ENCODE data around the gene ZNF626. TPM values are rescaled to one million over a fixed set of nuclear protein-coding genes. Genes with fewer than 3 reads are reported as not detected.
A peak's percentile ranks its signal among the peaks of the same experiment; 100 is the strongest.

Gene ZNF626
- total RNA-seq (2012; rRNA removed) = 3.2 and 5.3 TPM in 2 replicates
- polyA plus RNA-seq (2012; rRNA removed) = 0.90 and 1.6 TPM in 2 replicates
- 0.19 and 0.34 TPM in 2 replicates for polyA plus RNA-seq (2012; cell fraction: cytosol; rRNA removed)
- 0.15 and 1.2 TPM in 2 replicates for polyA plus RNA-seq (2012; cell fraction: nucleus; rRNA removed; ENCODE audit: low replicate concordance)
- Bru-seq, nascent RNA = percentile 61 among the genes with signal in this experiment
- percentile 72 among the genes with signal in this experiment for BruChase-seq, experiment 1, labeled RNA remaining after a 6-hour chase
- BruChase-seq, experiment 2, labeled RNA remaining after a 2-hour chase = percentile 81 among the genes with signal in this experiment
- long read RNA-seq, transcript ZNF626-201 (4 exons, 1,123 nt) = major isoform, 8 of 11 reads
- long read RNA-seq, partial matches to known transcripts = 0 of 11 reads
- long read RNA-seq, other reads (novel, unspliced or antisense) = 3 of 11 reads

DNA sequence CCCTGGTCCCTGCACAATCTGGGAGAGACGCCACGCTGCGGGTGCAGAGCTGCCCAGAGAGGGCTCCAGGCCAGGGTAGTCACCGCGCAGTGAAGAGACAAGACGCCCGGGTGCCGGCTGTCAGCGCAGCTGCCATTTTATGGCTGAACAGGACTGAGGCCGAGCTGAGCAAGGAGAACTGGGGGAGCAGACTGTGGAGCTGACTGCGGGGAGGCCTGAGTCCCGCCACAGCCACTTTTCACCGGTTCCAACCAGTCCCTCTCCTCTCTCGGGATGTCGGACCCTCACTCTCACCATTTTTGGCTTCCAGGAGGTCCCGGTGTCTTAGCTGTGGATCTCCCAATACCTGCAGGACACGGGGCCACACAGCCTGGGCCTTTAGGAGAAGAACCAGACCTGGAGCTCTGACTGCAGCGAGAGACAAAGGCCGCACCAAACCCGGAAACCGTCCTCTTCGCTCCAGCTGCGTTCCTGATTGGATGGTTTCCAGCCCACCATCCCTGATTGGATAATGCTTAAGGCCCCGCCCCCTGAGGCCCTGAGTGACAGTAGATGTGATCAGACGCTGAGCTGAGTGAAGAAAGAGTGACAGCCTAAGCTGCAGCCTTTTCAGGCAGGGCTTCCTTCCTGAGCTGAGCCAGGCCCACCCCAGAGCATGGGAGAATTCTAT, at the start of gene ZNF626:
Gene ZNF626, minus strand, starts transcription at position 422 of the 670 bp plus-strand sequence. Its CDS starts 125 bp downstream, at position 297.
- no TSS peak for BruUV-seq (replicated peaks)
- Histone ChIP-seq H3K36me3 (ENCODE audit: control insufficient read depth, insufficient read depth, low read length) (peaks cover 19% of the 10 kb centered on the region), H3K14ac (replicated peaks; ENCODE audit: low read depth, low read length) (0 out of 2 replicates have a peak within 1 kb of the TSS, but pooled peaks have one; percentile 75), H3K9me1 (ENCODE audit: insufficient read depth, low read length) (no peaks in the 10 kb centered on the region), H3K27ac (ENCODE audit: insufficient read depth, low read length) (peak within 1 kb of the TSS; percentile 90), H3K4ac (ENCODE audit: low read depth, low read length) (peak within 1 kb of the TSS; percentile 91), H3K56ac (ENCODE audit: extremely low read depth, insufficient read depth, low read length) (no peak within 1 kb of the TSS), H3K4me2 (ENCODE audit: low read depth, low read length) (peak within 1 kb of the TSS; percentile 38), H2BK15ac (ENCODE audit: low read depth, low read length) (no peak within 1 kb of the TSS), H4K8ac (ENCODE audit: low read depth in 2 of 2, low read length in 2 of 2) (peak within 1 kb of the TSS; percentile 69 to 84), H2BK120ac (ENCODE audit: low read depth, low read length) (no peak within 1 kb of the TSS), H3K27me3 (ENCODE audit: control insufficient read depth, insufficient read depth, low read length) (no peaks in the 10 kb centered on the region), H2AK5ac (ENCODE audit: low read depth, low read length) (no peak within 1 kb of the TSS), H3K79me1 (ENCODE audit: low read depth in 1 of 2, low read length in 2 of 2) (no peaks in the 10 kb centered on the region), H3K23ac (ENCODE audit: low read depth, low read length) (no peak within 1 kb of the TSS), H3K9ac (ENCODE audit: low read depth, low read length) (peak within 1 kb of the TSS; percentile 93), H4K91ac (ENCODE audit: insufficient read depth, low read depth, low read length) (peak within 1 kb of the TSS; percentile 63; the same call in 1 of the 2 replicates), H2AFZ (replicated peaks; ENCODE audit: low read length, poor library complexity) (peak within 1 kb of the TSS; percentile 91), H3K18ac (ENCODE audit: low read depth, low read length) (peak within 1 kb of the TSS; percentile 48; the same call in 1 of the 2 replicates), H4K5ac (ENCODE audit: low read depth, low read length) (peak within 1 kb of the TSS; percentile 94), H3K9me3 (ENCODE audit: control insufficient read depth, insufficient read depth, low read length) (peaks cover 39% of the 10 kb centered on the region), H4K20me1 (ENCODE audit: insufficient read depth, low read length) (no peaks in the 10 kb centered on the region), H3K4me3 (ENCODE audit: insufficient read depth, low read depth, low read length) (peak within 1 kb of the TSS; percentile 92), H2AK9ac (replicated peaks; ENCODE audit: low read depth, low read length, poor library complexity) (peak within 1 kb of the TSS; percentile 95), H3K4me1 (ENCODE audit: control insufficient read depth, insufficient read depth, low read length) (no peaks in the 10 kb centered on the region), H2BK20ac (ENCODE audit: low read depth, low read length) (no peak within 1 kb of the TSS), H2BK5ac (ENCODE audit: low read depth, low read length, poor library complexity, severe bottlenecking) (peak within 1 kb of the TSS; percentile 48)
- CTCF ChIA-PET = no interaction called here
- DNase-seq (peak; percentile 94), ATAC-seq (ENCODE audit: low read depth) (peak; percentile 97)
- TF ChIP-seq BHLHE40 (IDR thresholded peaks at IDR 0.05; ENCODE audit: low read depth, low read length) = no peak
- 0 out of 2 replicates have a peak, but pooled peaks have one; percentile 37 for TF ChIP-seq POLR2A (IDR thresholded peaks at IDR 0.05; ENCODE audit: low read depth, low read length)
- no peak for TF ChIP-seq NFE2L2 (IDR thresholded peaks at IDR 0.05; ENCODE audit: low read depth, low read length)
- TF ChIP-seq MXI1 (IDR thresholded peaks at IDR 0.05; ENCODE audit: borderline replicate concordance, low read depth, low read length) = no peak
- no peak for TF ChIP-seq MAFK (IDR thresholded peaks at IDR 0.05; ENCODE audit: low read depth, low read length)
- no peak for TF ChIP-seq CTCF (conservative IDR thresholded peaks at IDR 0.05; ENCODE audit: low read depth, low read length)
- in situ Hi-C loops (cut with MboI; ENCODE audit: low sequenced_read_pairs) = no loop called here
- POLR2A ChIA-PET (ENCODE audit: unreplicated experiment) = interaction anchor here (0.6 kb wide), 1 partner anchor 7 kb away, joined by 3 read pairs; no protein-coding TSS in a partner anchor
- intact Hi-C loops (cut with micrococcal nuclease) = no loop called here
- WGBS, 2 experiments (ENCODE audit: extremely low coverage in 2 of 2, insufficient read length in 1 of 2) = 0% methylated on average over 2 of the region's 25 CpGs; no CpG with 5 or more reads in 1 of the 2 experiments
- dilution Hi-C loops (cut with HindIII; ENCODE audit: low sequenced_read_pairs, unreplicated experiment) = no loop called here
